Neural crest cell (in vitro differentiated cells): Measurements from ENCODE around the gene GLRX3. TPM values are rescaled to one million over a fixed set of nuclear protein-coding genes. Genes with fewer than 3 reads are reported as not detected.

Experiments
- DNase-seq: peaks from one replicate; pipeline ENCODE4 v3.0.0; 2021; ENCODE audit warnings: low read depth, mixed read lengths, low spot score
- H3K27ac Mint-ChIP-seq: one replicate; pipeline ENCODE4 v1.8.0; 2021; ENCODE audit warnings: mild to moderate bottlenecking, mixed read lengths; ENCODE audit not compliant: unreplicated experiment
- H3K27me3 Mint-ChIP-seq: 2 replicates; pipeline ENCODE4 v1.8.0; 2021; ENCODE audit warnings: low read depth, mild to moderate bottlenecking, mixed read lengths
- H3K36me3 Mint-ChIP-seq: 2 replicates; pipeline ENCODE4 v1.8.0; 2021; ENCODE audit warnings: low read depth, mild to moderate bottlenecking, mixed read lengths
- H3K4me1 Mint-ChIP-seq: 2 replicates; pipeline ENCODE4 v1.8.0; 2021; ENCODE audit warnings: mixed read lengths
- H3K4me3 Mint-ChIP-seq: one replicate; pipeline ENCODE4 v1.8.0; 2021; ENCODE audit warnings: mild to moderate bottlenecking, mixed read lengths
- H3K9me3 Mint-ChIP-seq: 2 replicates; pipeline ENCODE4 v1.8.0; 2021; ENCODE audit warnings: mixed read lengths
- CTCF ChIP-seq: fragments of 200-600 bp; sonication (generic); conservative IDR thresholded peaks from 2 replicates; pipeline ENCODE4 v1.5.0; 2021; ENCODE audit warnings: antibody characterized with exemption, mild to moderate bottlenecking
- total RNA-seq: library from RNA; stranded (reverse); gene quantifications from 2 replicates; pipeline ENCODE4 v1.2.1, GENCODE V29; 2021

The GLRX3 gene
- total RNA-seq, 1 donor from 2014 or later = 124 TPM

- Mint-ChIP-seq H3K4me1 (peaks cover 4% of the 10 kb centered on the region), H3K4me3 (no peak overlapping the region), H3K27ac (no peak overlapping the region), H3K9me3 (no peaks in the 10 kb centered on the region), H3K27me3 (no peaks in the 10 kb centered on the region), H3K36me3 (no peaks in the 10 kb centered on the region)
- no peak for TF ChIP-seq CTCF
- DNase-seq = no peak
These were observed 79.7 kb downstream of the GLRX3 start for GRCh38 chr10:130215931-130216231.

- no peak overlapping the region for H3K27ac Mint-ChIP-seq
- H3K27me3 Mint-ChIP-seq = no peaks in the 10 kb centered on the region
- no peak overlapping the region for H3K4me3 Mint-ChIP-seq
- H3K9me3 Mint-ChIP-seq = no peaks in the 10 kb centered on the region
- peaks cover 4% of the 10 kb centered on the region for H3K4me1 Mint-ChIP-seq
- DNase-seq = no peak
- TF ChIP-seq CTCF = no peak
- H3K36me3 Mint-ChIP-seq = no peaks in the 10 kb centered on the region
These were observed 82.0 kb downstream of the GLRX3 start for GRCh38 chr10:130218181-130218641.

GRCh38 chr10:130218936-130219335 lies 82.7 kb downstream of the GLRX3 start:
- no peaks in the 10 kb centered on the region for H3K36me3 Mint-ChIP-seq
- H3K27me3 Mint-ChIP-seq = no peaks in the 10 kb centered on the region
- peaks cover 4% of the 10 kb centered on the region for H3K4me1 Mint-ChIP-seq
- TF ChIP-seq CTCF = no peak
- no peaks in the 10 kb centered on the region for H3K9me3 Mint-ChIP-seq
- DNase-seq = no peak
- no peak overlapping the region for H3K4me3 Mint-ChIP-seq
- H3K27ac Mint-ChIP-seq = no peak overlapping the region

GRCh38 chr10:130220251-130221185 lies 84.3 kb downstream of the GLRX3 start:
- H3K27ac Mint-ChIP-seq = no peak overlapping the region
- no peaks in the 10 kb centered on the region for H3K9me3 Mint-ChIP-seq
- peaks cover 4% of the 10 kb centered on the region for H3K4me1 Mint-ChIP-seq
- DNase-seq = no peak
- no peaks in the 10 kb centered on the region for H3K36me3 Mint-ChIP-seq
- no peaks in the 10 kb centered on the region for H3K27me3 Mint-ChIP-seq
- no peak for TF ChIP-seq CTCF
- no peak overlapping the region for H3K4me3 Mint-ChIP-seq

GRCh38 chr10:130221456-130222375 lies 85.5 kb downstream of the GLRX3 start:
- TF ChIP-seq CTCF = no peak
- H3K36me3 Mint-ChIP-seq = no peaks in the 10 kb centered on the region
- H3K4me3 Mint-ChIP-seq = no peak overlapping the region
- no peaks in the 10 kb centered on the region for H3K27me3 Mint-ChIP-seq
- no peaks in the 10 kb centered on the region for H3K4me1 Mint-ChIP-seq
- no peaks in the 10 kb centered on the region for H3K9me3 Mint-ChIP-seq
- no peak overlapping the region for H3K27ac Mint-ChIP-seq
- no peak for DNase-seq
